HepG2 (cell line): ENCODE data around the gene CTSO. TPM values are rescaled to one million over a fixed set of nuclear protein-coding genes. Genes with fewer than 3 reads are reported as not detected.

Experiments used
- ATF7-NPFF ChIP-seq: sonication (generic); formaldehyde crosslinking; IDR thresholded peaks from 2 replicates; pipeline ENCODE4 v1.8.1; 2023; ENCODE audit warnings: mild to moderate bottlenecking, low read depth, missing genetic modification reagents, moderate library complexity
- EEA1 ChIP-seq: sonication (generic); formaldehyde crosslinking; IDR thresholded peaks from 2 replicates; pipeline ENCODE4 v1.5.1; 2020; ENCODE audit warnings: mild to moderate bottlenecking, missing genetic modification reagents, borderline replicate concordance
- HMG20B ChIP-seq: conservative IDR thresholded peaks from 2 replicates; pipeline ENCODE4 v1.6.1; 2016; ENCODE audit warnings: missing genetic modification reagents, missing compliant biosample characterization
- LBX2 ChIP-seq: sonication (generic); formaldehyde crosslinking; IDR thresholded peaks from 2 replicates; pipeline ENCODE4 v1.5.0; 2020; ENCODE audit warnings: missing genetic modification reagents, mild to moderate bottlenecking, borderline replicate concordance
- NAIF1 ChIP-seq: sonication (generic); formaldehyde crosslinking; IDR thresholded peaks from 2 replicates; pipeline ENCODE4 v1.5.0; 2020; ENCODE audit warnings: mild to moderate bottlenecking, missing genetic modification reagents, borderline replicate concordance
- NKX3-1 ChIP-seq: sonication (generic); formaldehyde crosslinking; IDR thresholded peaks from 2 replicates; pipeline ENCODE4 v1.5.0; 2020; ENCODE audit warnings: missing genetic modification reagents
- POLR2G ChIP-seq: fragments of 200-400 bp; formaldehyde crosslinking; IDR thresholded peaks from 2 replicates; pipeline ENCODE4 v1.6.1; 2018; ENCODE audit warnings: mild to moderate bottlenecking, low read depth, low read length, moderate library complexity
- RAD51 ChIP-seq: fragments of 450-650 bp; IDR thresholded peaks from 2 replicates; pipeline ENCODE4 v1.6.1; 2016; ENCODE audit warnings: borderline replicate concordance
- RBM39 ChIP-seq: fragments of 200-400 bp; formaldehyde crosslinking; IDR thresholded peaks from one replicate; pipeline ENCODE4 v1.6.1; 2018; ENCODE audit warnings: antibody characterized with exemption, mild to moderate bottlenecking, low read depth, low read length; ENCODE audit not compliant: poor library complexity, severe bottlenecking
- SIX1 ChIP-seq: sonication (generic); formaldehyde crosslinking; IDR thresholded peaks from 2 replicates; pipeline ENCODE4 v1.4.0; 2020; ENCODE audit warnings: missing genetic modification reagents, borderline replicate concordance
- SRF ChIP-seq: IDR thresholded peaks from 2 replicates; pipeline ENCODE4 v1.6.1; 2011; ENCODE audit warnings: mild to moderate bottlenecking, low read depth, low read length, moderate library complexity
- TIGD3 ChIP-seq: sonication (generic); formaldehyde crosslinking; IDR thresholded peaks from 2 replicates; pipeline ENCODE4 v1.5.1; 2020; ENCODE audit warnings: mild to moderate bottlenecking, missing genetic modification reagents, borderline replicate concordance
- XRCC5 ChIP-seq: fragments of 200-400 bp; formaldehyde crosslinking; optimal IDR thresholded peaks from 2 replicates; pipeline ENCODE3; 2017; ENCODE audit warnings: mild to moderate bottlenecking, low read length
- ZNF142 ChIP-seq: sonication (generic); formaldehyde crosslinking; IDR thresholded peaks from 2 replicates; pipeline ENCODE4 v1.4.0; 2020; ENCODE audit warnings: missing genetic modification reagents
- ZNF253 ChIP-seq: sonication (generic); formaldehyde crosslinking; IDR thresholded peaks from 2 replicates; pipeline ENCODE4 v1.8.0; 2022; ENCODE audit warnings: mild to moderate bottlenecking, missing genetic modification reagents, borderline replicate concordance
- ZNF354B ChIP-seq: sonication (generic); formaldehyde crosslinking; IDR thresholded peaks from 2 replicates; pipeline ENCODE4 v1.8.0; 2022; ENCODE audit warnings: mild to moderate bottlenecking, missing genetic modification reagents
- ZNF383 ChIP-seq: sonication (generic); formaldehyde crosslinking; IDR thresholded peaks from 2 replicates; pipeline ENCODE4 v1.4.0; 2020; ENCODE audit warnings: missing genetic modification reagents, mild to moderate bottlenecking, borderline replicate concordance
- ZNF431 ChIP-seq: sonication (generic); formaldehyde crosslinking; IDR thresholded peaks from 2 replicates; pipeline ENCODE4 v1.9.0; 2022; ENCODE audit warnings: missing genetic modification reagents, low read depth, mild to moderate bottlenecking, borderline replicate concordance
- ZNF446 ChIP-seq: sonication (generic); formaldehyde crosslinking; IDR thresholded peaks from 2 replicates; pipeline ENCODE4 v1.5.0; 2020; ENCODE audit warnings: mild to moderate bottlenecking, missing genetic modification reagents
- ZNF670 ChIP-seq: sonication (generic); formaldehyde crosslinking; IDR thresholded peaks from 2 replicates; pipeline ENCODE4 v1.8.0; 2022; ENCODE audit warnings: mild to moderate bottlenecking, missing genetic modification reagents, borderline replicate concordance
- ZNF709 ChIP-seq: sonication (generic); formaldehyde crosslinking; IDR thresholded peaks from 2 replicates; pipeline ENCODE4 v1.5.0; 2020; ENCODE audit warnings: mild to moderate bottlenecking, missing genetic modification reagents
- polyA plus RNA-seq, 8 experiments: library from polyadenylated mRNA; depleted of rRNA in 3 of 8; stranded (reverse) in 7 of 8; unstranded in 1 of 8; fragments of >200 nt; fragmentation: Illumina TruSeq in 4 of 8; extraction: Trizol in 4 of 8; gene quantifications; 2 replicates each; pipeline versions ENCODE4 v1.2.1 to v1.2.3, GENCODE V29; 2011 to 2016; ENCODE audit warnings: low read depth in 4 of 8, missing spikeins in 1 of 8, mixed read lengths in 1 of 8; ENCODE audit not compliant: insufficient read depth in 1 of 8
- total RNA-seq, 5 experiments: library from RNA; depleted of rRNA; stranded (reverse); fragments of >200 nt; fragmentation: Illumina TruSeq; extraction: Trizol; gene quantifications; 2 replicates each; pipeline ENCODE4 v1.2.3, GENCODE V29; 2016; ENCODE audit warnings: low read depth in 1 of 5

CTSO gene
- total and polyA plus RNA-seq, 2 of the 13 experiments (the other 11 are each of a cell fraction or from before 2014, with no cell fraction given) = 0.07 to 0.17 TPM

- TF ChIP-seq TIGD3 (CRISPR knock-in tag) = no peak
- TF ChIP-seq HMG20B = no peak
- TF ChIP-seq ZNF670 (CRISPR knock-in tag) = no peak
- no peak for TF ChIP-seq RBM39
- TF ChIP-seq NAIF1 (CRISPR knock-in tag) = no peak
- no peak for TF ChIP-seq RAD51
- TF ChIP-seq ZNF431 (CRISPR knock-in tag) = peak; percentile 72; the same call in 1 of the 2 replicates
- peak; percentile 72; the same call in 1 of the 2 replicates for TF ChIP-seq ATF7-NPFF (CRISPR knock-in tag)
- no peak for TF ChIP-seq ZNF354B
- TF ChIP-seq ZNF709 (CRISPR knock-in tag) = peak; percentile 37; the same call in 1 of the 2 replicates
- no peak; the same call in 1 of the 2 replicates for TF ChIP-seq ZNF142 (CRISPR knock-in tag)
- peak; percentile 30 for TF ChIP-seq XRCC5
- no peak for TF ChIP-seq EEA1
- 0 out of 2 replicates have a peak, but pooled peaks have one; percentile 33 for TF ChIP-seq LBX2 (CRISPR knock-in tag)
- peak; percentile 60; the same call in 1 of the 2 replicates for TF ChIP-seq POLR2G
- peak; percentile 35; the same call in 1 of the 2 replicates for TF ChIP-seq ZNF446 (CRISPR knock-in tag)
- TF ChIP-seq ZNF383 = no peak
- TF ChIP-seq SIX1 (CRISPR knock-in tag) = no peak
- peak; percentile 56; the same call in 1 of the 2 replicates for TF ChIP-seq NKX3-1 (CRISPR knock-in tag)
- no peak for TF ChIP-seq SRF
- no peak for TF ChIP-seq ZNF253
Observed at GRCh38 chr4:155953151-155954117, at the start of gene CTSO (continued).
